CD14-positive monocyte (primary cell): ENCODE measurements around the gene C11orf91. TPM values are rescaled to one million over a fixed set of nuclear protein-coding genes. Genes with fewer than 3 reads are reported as not detected.

ENCODE experiments used
- DNase-seq, 3 donors: peaks; one replicate each; pipeline ENCODE4 v3.0.0-alpha.2; 2011 to 2022
- H2AFZ ChIP-seq: 2 replicates; pipeline ENCODE4 v1.6.0; 2012; ENCODE audit warnings: mild to moderate bottlenecking, low read depth, low read length, inconsistent platforms; ENCODE audit not compliant: insufficient read depth, poor library complexity, severe bottlenecking
- H3K27ac ChIP-seq, 2 donors: 1 replicate in 1 of 2; 2 replicates in 1 of 2; pipeline ENCODE4 v1.5.1; 2012 to 2013; ENCODE audit warnings: low read length in 2 of 2, control low read depth in 1 of 2, inconsistent platforms in 1 of 2, low read depth in 1 of 2, mild to moderate bottlenecking in 1 of 2
- H3K27me3 ChIP-seq, 2 donors: one replicate each; pipeline versions ENCODE4 v1.6.0 to v1.6.1; 2011 to 2013; ENCODE audit warnings: low read length in 2 of 2; ENCODE audit not compliant: control insufficient read depth in 2 of 2, insufficient read depth in 2 of 2
- H3K36me3 ChIP-seq, 2 donors: replicated peaks in 1 of 2; 1 replicate in 1 of 2; 2 replicates in 1 of 2; pipeline versions ENCODE4 v1.5.1 to v1.6.1; 2012 to 2013; ENCODE audit warnings: low read length in 2 of 2, control low read depth in 1 of 2, inconsistent platforms in 1 of 2, mild to moderate bottlenecking in 1 of 2; ENCODE audit not compliant: insufficient read depth in 2 of 2, control insufficient read depth in 1 of 2
- H3K4me1 ChIP-seq, 2 donors: 1 replicate in 1 of 2; 2 replicates in 1 of 2; pipeline versions ENCODE4 v1.5.1 to v1.6.1; 2012 to 2013; ENCODE audit warnings: low read length in 2 of 2, control low read depth in 1 of 2, inconsistent platforms in 1 of 2, mild to moderate bottlenecking in 1 of 2, moderate library complexity in 1 of 2; ENCODE audit not compliant: insufficient read depth in 2 of 2, control insufficient read depth in 1 of 2
- H3K4me2 ChIP-seq: replicated peaks from 2 replicates; pipeline ENCODE3; 2012; ENCODE audit warnings: low read length, moderate library complexity, mild to moderate bottlenecking; ENCODE audit not compliant: poor library complexity, severe bottlenecking; ENCODE audit errors: extremely low read depth
- H3K4me3 ChIP-seq, 3 experiments: fragments of 200-600 bp in 1 of 3; sonication (generic) in 1 of 3; replicated peaks in 1 of 3; 1 replicate in 2 of 3; 2 replicates in 1 of 3; pipeline ENCODE4 v1.5.1; 2011 to 2013; ENCODE audit warnings: low read length in 3 of 3, mild to moderate bottlenecking in 3 of 3, control low read depth in 2 of 3, low read depth in 2 of 3, inconsistent platforms in 1 of 3, moderate library complexity in 1 of 3
- H3K79me2 ChIP-seq: 2 replicates; pipeline ENCODE4 v1.6.0; 2012; ENCODE audit warnings: mild to moderate bottlenecking, control low read depth, inconsistent platforms, low read length, moderate library complexity; ENCODE audit not compliant: insufficient read depth
- H3K9ac ChIP-seq: 2 replicates; pipeline ENCODE4 v1.6.0; 2017; ENCODE audit warnings: low read length, mild to moderate bottlenecking; ENCODE audit not compliant: insufficient read depth, poor library complexity, severe bottlenecking
- H3K9me3 ChIP-seq, 2 donors: replicated peaks in 1 of 2; 1 replicate in 1 of 2; 2 replicates in 1 of 2; pipeline versions ENCODE4 v1.5.1 to v1.6.1; 2012 to 2013; ENCODE audit warnings: low read length in 2 of 2, control low read depth in 1 of 2; ENCODE audit not compliant: control insufficient read depth in 1 of 2, insufficient read depth in 1 of 2
- H4K20me1 ChIP-seq: 2 replicates; pipeline ENCODE4 v1.6.0; 2012; ENCODE audit warnings: mild to moderate bottlenecking, low read length, control low read depth, moderate library complexity; ENCODE audit not compliant: insufficient read depth
- H3K27ac Mint-ChIP-seq, 7 donors: one replicate each; pipeline ENCODE4 v1.8.0; 2020; ENCODE audit warnings: mild to moderate bottlenecking in 7 of 7, mixed read lengths in 7 of 7, moderate library complexity in 6 of 7, inconsistent platforms in 2 of 7
- H3K27me3 Mint-ChIP-seq, 3 donors: one replicate each; pipeline ENCODE4 v1.8.0; 2021 to 2022; ENCODE audit warnings: low read depth in 3 of 3, mild to moderate bottlenecking in 3 of 3, mixed read lengths in 3 of 3, moderate library complexity in 3 of 3, inconsistent platforms in 1 of 3
- H3K36me3 Mint-ChIP-seq, 2 donors: one replicate each; pipeline ENCODE4 v1.8.0; 2020; ENCODE audit warnings: mixed read lengths in 2 of 2, inconsistent platforms in 1 of 2, mild to moderate bottlenecking in 1 of 2
- H3K4me1 Mint-ChIP-seq: one replicate; pipeline ENCODE4 v1.8.0; 2020; ENCODE audit warnings: mild to moderate bottlenecking, mixed read lengths
- H3K4me3 Mint-ChIP-seq, 2 donors: one replicate each; pipeline ENCODE4 v1.8.0; 2020; ENCODE audit warnings: mild to moderate bottlenecking in 2 of 2, mixed read lengths in 2 of 2, moderate library complexity in 1 of 2
- H3K9me3 Mint-ChIP-seq, 7 donors: one replicate each; pipeline ENCODE4 v1.8.0; 2020 to 2022; ENCODE audit warnings: mixed read lengths in 7 of 7, mild to moderate bottlenecking in 6 of 7, moderate library complexity in 6 of 7, inconsistent platforms in 2 of 7
- WGBS: methylation state at CpG from one replicate; pipeline ENCODE4 v1.1.5; 2013; ENCODE audit warnings: missing lambda C conversion rate; ENCODE audit not compliant: insufficient coverage; 5-methylcytosine and 5-hydroxymethylcytosine counted together
- intact Hi-C, 2 donors: fragments of 100-400 bp; cut with micrococcal nuclease; formaldehyde crosslinking; loops; one replicate each; pipeline versions ENCODE4 v1.15.0 to v1.15.1; 2023
- polyA plus RNA-seq, 3 donors: library from polyadenylated mRNA; depleted of rRNA in 1 of 3; unstranded in 2 of 3; stranded (reverse) in 1 of 3; fragments of 300-500 nt in 2 of 3; fragments of >200 nt in 1 of 3; fragmentation: Illumina TruSeq in 2 of 3; gene quantifications; 1 replicate in 2 of 3; 2 replicates in 1 of 3; pipeline ENCODE4 v1.2.3, GENCODE V29; 2012 to 2021
- TF ChIP-seq, protein P1 (sequence below): fragments of 200-600 bp; IDR thresholded peaks from one replicate; pipeline ENCODE4 v1.8.0; 2022; ENCODE audit warnings: antibody characterized with exemption, mild to moderate bottlenecking

Gene C11orf91
- polyA plus RNA-seq, 3 donors, result not detected

DNA sequence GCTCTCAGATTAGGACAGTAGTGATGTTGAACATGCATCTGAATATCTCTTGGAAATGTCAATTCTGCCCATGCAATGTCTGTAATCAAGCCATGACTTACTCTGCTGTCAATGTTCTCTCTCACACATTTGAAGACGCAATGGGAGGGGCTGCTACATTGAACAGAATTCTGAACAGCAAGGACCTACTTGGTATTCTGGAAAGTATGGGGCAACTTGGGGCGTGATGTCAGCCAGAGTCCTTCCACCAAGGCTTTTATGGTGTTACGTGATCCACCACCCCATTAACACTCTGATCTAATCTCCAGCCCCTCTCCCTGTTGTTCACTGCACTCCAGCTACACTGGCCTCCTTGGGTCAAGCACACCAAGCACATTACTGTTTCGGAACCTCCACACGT, 42.7 kb upstream of the C11orf91 start:
- no peaks in the 10 kb centered on the region for H3K4me1 ChIP-seq
- no peak overlapping the region for H3K27ac ChIP-seq
- no peaks in the 10 kb centered on the region for H3K4me1 Mint-ChIP-seq
- 97% methylated on average over 3 of the region's 5 CpGs for WGBS
- peaks cover 0 to 4% (median 4%) of the 10 kb centered on the region in 3 donors for H3K27me3 Mint-ChIP-seq
- H3K36me3 Mint-ChIP-seq, result peaks cover 56 to 60% of the 10 kb centered on the region in 2 donors
- H3K4me3 ChIP-seq, result no peak overlapping the region
- no peak overlapping the region for H3K4me3 Mint-ChIP-seq
- H3K9me3 Mint-ChIP-seq, result no peaks in the 10 kb centered on the region
- peaks cover 38 to 61% of the 10 kb centered on the region in 2 donors for H3K36me3 ChIP-seq
- TF ChIP-seq, protein P1, sequence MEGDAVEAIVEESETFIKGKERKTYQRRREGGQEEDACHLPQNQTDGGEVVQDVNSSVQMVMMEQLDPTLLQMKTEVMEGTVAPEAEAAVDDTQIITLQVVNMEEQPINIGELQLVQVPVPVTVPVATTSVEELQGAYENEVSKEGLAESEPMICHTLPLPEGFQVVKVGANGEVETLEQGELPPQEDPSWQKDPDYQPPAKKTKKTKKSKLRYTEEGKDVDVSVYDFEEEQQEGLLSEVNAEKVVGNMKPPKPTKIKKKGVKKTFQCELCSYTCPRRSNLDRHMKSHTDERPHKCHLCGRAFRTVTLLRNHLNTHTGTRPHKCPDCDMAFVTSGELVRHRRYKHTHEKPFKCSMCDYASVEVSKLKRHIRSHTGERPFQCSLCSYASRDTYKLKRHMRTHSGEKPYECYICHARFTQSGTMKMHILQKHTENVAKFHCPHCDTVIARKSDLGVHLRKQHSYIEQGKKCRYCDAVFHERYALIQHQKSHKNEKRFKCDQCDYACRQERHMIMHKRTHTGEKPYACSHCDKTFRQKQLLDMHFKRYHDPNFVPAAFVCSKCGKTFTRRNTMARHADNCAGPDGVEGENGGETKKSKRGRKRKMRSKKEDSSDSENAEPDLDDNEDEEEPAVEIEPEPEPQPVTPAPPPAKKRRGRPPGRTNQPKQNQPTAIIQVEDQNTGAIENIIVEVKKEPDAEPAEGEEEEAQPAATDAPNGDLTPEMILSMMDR, result no peak
- intact Hi-C loops, result loop anchor here in 1 of 2 donors (5.0 to 10.0 kb wide), 2 partner anchors 198 to 381 kb away; no protein-coding TSS in a partner anchor
- peak overlapping the region in 1 of 7 donors; percentile 16 for H3K27ac Mint-ChIP-seq
- DNase-seq, result no peak
- no peak overlapping the region for H2AFZ ChIP-seq
- H3K9ac ChIP-seq, result no peak overlapping the region
- no peaks in the 10 kb centered on the region for H3K79me2 ChIP-seq
- H3K27me3 ChIP-seq, result peaks cover 1 to 3% of the 10 kb centered on the region in 2 donors
- H3K9me3 ChIP-seq, result no peaks in the 10 kb centered on the region
- no peaks in the 10 kb centered on the region for H4K20me1 ChIP-seq
- H3K4me2 ChIP-seq, result no peak overlapping the region

DNA sequence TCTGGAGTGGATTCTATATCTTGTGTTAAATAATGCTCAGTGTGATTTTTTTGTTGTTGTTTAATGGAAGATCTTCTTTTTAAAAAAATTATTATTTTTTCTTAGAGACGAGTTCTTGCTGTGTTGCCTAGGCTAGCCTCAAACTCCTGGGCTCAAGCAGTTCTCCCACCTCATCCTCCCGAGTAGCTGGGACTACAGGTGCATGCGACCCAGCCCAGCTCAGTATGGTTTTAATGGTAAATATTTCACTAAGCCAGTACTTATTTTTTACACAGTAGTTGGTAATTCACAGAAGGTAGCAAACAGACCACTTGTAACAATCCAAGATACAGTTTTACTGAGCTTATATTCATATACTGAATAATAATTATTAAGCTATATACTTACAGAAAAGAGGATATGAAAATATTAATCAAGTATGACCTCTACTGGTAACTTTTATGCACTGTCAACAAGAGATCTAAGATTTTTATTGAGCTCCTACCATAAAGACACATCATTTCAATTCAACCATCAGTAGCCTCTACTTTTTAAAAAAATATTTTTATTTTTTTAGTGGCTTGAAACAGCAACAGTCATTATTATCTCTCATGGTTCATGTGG, 41.7 kb upstream of the C11orf91 start:
- WGBS, result no CpG with 5 or more reads among the region's 3 CpGs
- no peaks in the 10 kb centered on the region for H3K9me3 ChIP-seq
- DNase-seq, result peak in 2 of 3 donors; percentile 19 to 36

More for the DNA sequence above, 41.7 kb upstream of the C11orf91 start:
- H3K4me3 Mint-ChIP-seq, result no peak overlapping the region
- no peaks in the 10 kb centered on the region for H3K9me3 Mint-ChIP-seq
- no peaks in the 10 kb centered on the region for H3K4me1 Mint-ChIP-seq
- no peak overlapping the region for H3K9ac ChIP-seq
- H2AFZ ChIP-seq, result no peak overlapping the region
- H3K36me3 ChIP-seq, result peaks cover 30 to 51% of the 10 kb centered on the region in 2 donors
- H3K4me1 ChIP-seq, result no peaks in the 10 kb centered on the region
- H3K27ac Mint-ChIP-seq, result no peak overlapping the region
- intact Hi-C loops, result loop anchor here in 1 of 2 donors (5.0 to 10.0 kb wide), 2 partner anchors 198 to 380 kb away; no protein-coding TSS in a partner anchor
- no peaks in the 10 kb centered on the region for H4K20me1 ChIP-seq
- peaks cover 49 to 51% of the 10 kb centered on the region in 2 donors for H3K36me3 Mint-ChIP-seq
- TF ChIP-seq, protein P1, result peak; percentile 79
- no peak overlapping the region for H3K27ac ChIP-seq
- H3K4me2 ChIP-seq, result no peak overlapping the region
- peaks cover 3 to 7% of the 10 kb centered on the region in 2 donors for H3K27me3 ChIP-seq
- no peak overlapping the region for H3K4me3 ChIP-seq
- H3K79me2 ChIP-seq, result no peaks in the 10 kb centered on the region
- peaks cover 5 to 12% (median 9%) of the 10 kb centered on the region in 3 donors for H3K27me3 Mint-ChIP-seq
